Astrocyte (in vitro differentiated cells and primary cell): ENCODE results near the gene BPIFA3. TPM values are rescaled to one million over a fixed set of nuclear protein-coding genes. Genes with fewer than 3 reads are reported as not detected.

Experiments used
- DNase-seq: peaks from one replicate; pipeline ENCODE4 v3.0.0-alpha.2; 2010; ENCODE audit warnings: low read depth
- FAIRE-seq: peaks from 2 replicates; lab custom pipeline; 2011; peaks lifted over from hg19 to GRCh38; lab: Jason Lieb, UNC
- H2AFZ ChIP-seq: 2 replicates; pipeline ENCODE4 v1.6.0; 2012; ENCODE audit warnings: low read depth, low read length, inconsistent platforms
- H3K27ac ChIP-seq: 2 replicates; pipeline ENCODE4 v1.5.1; 2011; ENCODE audit warnings: low read depth, low read length, inconsistent platforms
- H3K27me3 ChIP-seq: 2 replicates; pipeline ENCODE4 v1.6.0; 2011; ENCODE audit warnings: low read length, inconsistent platforms; ENCODE audit not compliant: insufficient read depth
- H3K36me3 ChIP-seq: 2 replicates; pipeline ENCODE4 v1.5.1; 2011; ENCODE audit warnings: low read length, inconsistent platforms; ENCODE audit not compliant: insufficient read depth
- H3K4me1 ChIP-seq: 2 replicates; pipeline ENCODE4 v1.5.1; 2011; ENCODE audit warnings: low read length, inconsistent platforms; ENCODE audit not compliant: insufficient read depth
- H3K4me2 ChIP-seq: 2 replicates; pipeline ENCODE4 v1.6.0; 2012; ENCODE audit warnings: low read length, inconsistent platforms
- H3K4me3 ChIP-seq: 2 replicates; pipeline ENCODE4 v1.5.1; 2011; ENCODE audit warnings: low read depth, mild to moderate bottlenecking, low read length, inconsistent platforms; ENCODE audit not compliant: insufficient read depth
- H3K79me2 ChIP-seq: 2 replicates; pipeline ENCODE4 v1.6.0; 2012; ENCODE audit warnings: mild to moderate bottlenecking, low read length, inconsistent platforms; ENCODE audit not compliant: insufficient read depth
- H3K9ac ChIP-seq: 2 replicates; pipeline ENCODE4 v1.6.0; 2012; ENCODE audit warnings: mild to moderate bottlenecking, low read length, inconsistent platforms
- H3K9me3 ChIP-seq: 2 replicates; pipeline ENCODE4 v1.5.1; 2012; ENCODE audit warnings: low read depth, mild to moderate bottlenecking, low read length, inconsistent platforms; ENCODE audit not compliant: insufficient read depth
- H4K20me1 ChIP-seq: 2 replicates; pipeline ENCODE4 v1.6.0; 2012; ENCODE audit warnings: low read length, inconsistent platforms; ENCODE audit not compliant: insufficient read depth
- H3K27ac Mint-ChIP-seq: one replicate; pipeline ENCODE4 v1.8.0; 2021; ENCODE audit warnings: mild to moderate bottlenecking, mixed read lengths; ENCODE audit not compliant: unreplicated experiment
- H3K27me3 Mint-ChIP-seq: one replicate; pipeline ENCODE4 v1.8.0; 2021; ENCODE audit warnings: low read depth, mixed read lengths; ENCODE audit not compliant: unreplicated experiment
- H3K36me3 Mint-ChIP-seq: one replicate; pipeline ENCODE4 v1.8.0; 2021; ENCODE audit warnings: low read depth, mixed read lengths; ENCODE audit not compliant: unreplicated experiment
- H3K4me1 Mint-ChIP-seq: one replicate; pipeline ENCODE4 v1.8.0; 2021; ENCODE audit warnings: low read depth, mixed read lengths; ENCODE audit not compliant: unreplicated experiment
- H3K4me3 Mint-ChIP-seq: one replicate; pipeline ENCODE4 v1.8.0; 2021; ENCODE audit warnings: mild to moderate bottlenecking, moderate library complexity, mixed read lengths; ENCODE audit not compliant: unreplicated experiment
- H3K9me3 Mint-ChIP-seq: one replicate; pipeline ENCODE4 v1.8.0; 2021; ENCODE audit warnings: mild to moderate bottlenecking, mixed read lengths; ENCODE audit not compliant: unreplicated experiment
- EZH2 ChIP-seq: IDR thresholded peaks from 2 replicates; pipeline ENCODE4 v1.6.1; 2012; ENCODE audit warnings: mild to moderate bottlenecking, low read length, inconsistent platforms; ENCODE audit not compliant: insufficient read depth
- total RNA-seq: library from RNA; stranded (reverse); gene quantifications from 2 replicates; pipeline ENCODE4 v1.2.1, GENCODE V29; 2021
- TF ChIP-seq, protein P1 (sequence below): IDR thresholded peaks from 2 replicates; pipeline ENCODE4 v1.5.1; 2011; ENCODE audit warnings: low read depth, mild to moderate bottlenecking, inconsistent platforms, low read length, moderate library complexity; ENCODE audit not compliant: insufficient read depth

Gene BPIFA3
- total RNA-seq, 1 donor from 2014 or later = not detected

DNA sequence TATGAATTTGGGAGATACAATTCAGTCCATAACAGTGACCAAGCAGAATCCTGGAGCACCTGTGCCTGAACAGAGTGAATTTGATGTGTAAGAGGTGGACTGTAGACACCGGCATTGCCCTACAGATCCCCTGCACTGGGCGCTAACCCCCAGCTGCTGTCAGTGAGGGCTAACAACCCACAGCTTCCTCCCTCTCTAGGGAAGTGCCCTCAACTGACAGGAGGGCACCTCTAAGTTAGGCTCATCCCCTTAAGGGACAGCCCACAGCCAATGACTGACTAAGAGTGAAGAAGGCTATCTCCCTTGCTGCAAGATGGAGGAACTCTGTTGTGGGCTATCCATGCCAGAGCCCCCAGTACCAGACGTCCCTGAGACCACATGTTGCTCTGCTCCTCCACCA lies 50.5 kb downstream of the BPIFA3 start:
- Histone ChIP-seq H3K4me1 (no peaks in the 10 kb centered on the region), H3K4me2 (no peak overlapping the region), H3K27ac (no peak overlapping the region), H3K9ac (no peak overlapping the region), H2AFZ (no peak overlapping the region), H4K20me1 (no peaks in the 10 kb centered on the region), H3K79me2 (no peaks in the 10 kb centered on the region), H3K9me3 (no peaks in the 10 kb centered on the region), H3K27me3 (no peaks in the 10 kb centered on the region), H3K4me3 (no peak overlapping the region), H3K36me3 (no peaks in the 10 kb centered on the region)
- no peak for DNase-seq
- TF ChIP-seq, protein P1, sequence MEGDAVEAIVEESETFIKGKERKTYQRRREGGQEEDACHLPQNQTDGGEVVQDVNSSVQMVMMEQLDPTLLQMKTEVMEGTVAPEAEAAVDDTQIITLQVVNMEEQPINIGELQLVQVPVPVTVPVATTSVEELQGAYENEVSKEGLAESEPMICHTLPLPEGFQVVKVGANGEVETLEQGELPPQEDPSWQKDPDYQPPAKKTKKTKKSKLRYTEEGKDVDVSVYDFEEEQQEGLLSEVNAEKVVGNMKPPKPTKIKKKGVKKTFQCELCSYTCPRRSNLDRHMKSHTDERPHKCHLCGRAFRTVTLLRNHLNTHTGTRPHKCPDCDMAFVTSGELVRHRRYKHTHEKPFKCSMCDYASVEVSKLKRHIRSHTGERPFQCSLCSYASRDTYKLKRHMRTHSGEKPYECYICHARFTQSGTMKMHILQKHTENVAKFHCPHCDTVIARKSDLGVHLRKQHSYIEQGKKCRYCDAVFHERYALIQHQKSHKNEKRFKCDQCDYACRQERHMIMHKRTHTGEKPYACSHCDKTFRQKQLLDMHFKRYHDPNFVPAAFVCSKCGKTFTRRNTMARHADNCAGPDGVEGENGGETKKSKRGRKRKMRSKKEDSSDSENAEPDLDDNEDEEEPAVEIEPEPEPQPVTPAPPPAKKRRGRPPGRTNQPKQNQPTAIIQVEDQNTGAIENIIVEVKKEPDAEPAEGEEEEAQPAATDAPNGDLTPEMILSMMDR = no peak
- no peak for TF ChIP-seq EZH2
- Mint-ChIP-seq H3K36me3 (no peaks in the 10 kb centered on the region), H3K27me3 (peaks cover 54% of the 10 kb centered on the region), H3K4me3 (no peak overlapping the region), H3K4me1 (no peaks in the 10 kb centered on the region), H3K27ac (no peak overlapping the region), H3K9me3 (no peaks in the 10 kb centered on the region)
- no peak for FAIRE-seq

DNA sequence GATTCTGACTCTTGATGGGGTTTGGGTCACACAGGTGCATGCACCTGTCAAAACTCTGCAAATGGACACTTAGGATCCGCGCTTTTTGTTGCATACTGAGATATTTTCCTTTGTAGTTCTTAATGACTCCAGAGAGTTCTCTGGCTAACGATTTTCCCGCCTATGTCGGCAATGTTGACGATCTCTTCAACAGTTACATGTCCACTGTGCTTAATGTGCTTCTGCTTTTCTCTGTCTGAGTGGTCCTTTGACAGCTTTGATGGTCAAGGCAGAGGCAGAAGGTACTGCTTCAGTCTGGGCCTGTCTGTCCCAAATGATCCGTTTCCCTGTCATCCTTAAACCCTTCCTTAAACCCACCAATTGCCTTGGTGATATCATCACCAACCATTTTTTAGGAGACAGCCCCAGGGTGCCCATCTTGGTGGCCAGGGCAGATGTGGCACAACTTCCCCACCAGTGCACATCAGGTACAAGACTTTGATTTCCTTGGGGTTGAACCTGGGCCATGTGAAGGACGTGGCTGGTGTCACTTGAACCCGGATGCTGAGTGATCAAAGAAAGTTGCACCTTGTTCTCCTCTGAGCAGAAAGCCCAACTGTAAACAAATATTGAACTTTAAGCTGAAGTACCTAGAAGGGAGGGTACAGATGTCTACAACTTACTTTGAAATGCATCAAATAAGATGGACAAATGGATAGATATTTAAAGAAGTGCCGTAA lies 55.2 kb downstream of the BPIFA3 start:
- H3K27ac ChIP-seq = no peak overlapping the region
- H3K4me1 ChIP-seq = no peaks in the 10 kb centered on the region
- Mint-ChIP-seq H3K9me3 (no peaks in the 10 kb centered on the region), H3K4me3 (no peak overlapping the region), H3K27me3 (peaks cover 40% of the 10 kb centered on the region), H3K27ac (no peak overlapping the region), H3K4me1 (peaks cover 3% of the 10 kb centered on the region), H3K36me3 (no peaks in the 10 kb centered on the region)
- H3K9me3 ChIP-seq = no peaks in the 10 kb centered on the region
- H4K20me1 ChIP-seq = no peaks in the 10 kb centered on the region
- H3K79me2 ChIP-seq = no peaks in the 10 kb centered on the region
- H2AFZ ChIP-seq = no peak overlapping the region
- no peak overlapping the region for H3K9ac ChIP-seq
- H3K27me3 ChIP-seq = no peaks in the 10 kb centered on the region
- no peak for DNase-seq
- no peak overlapping the region for H3K4me2 ChIP-seq
- no peak for FAIRE-seq
- TF ChIP-seq, protein P1 = no peak
- no peak for TF ChIP-seq EZH2
- H3K4me3 ChIP-seq = no peak overlapping the region
- no peaks in the 10 kb centered on the region for H3K36me3 ChIP-seq
